ENCODE measurements around the gene USP6NL.

USP6NL gene

GRCh38 chr10:11469575-11470391, 141.7 kb downstream of the USP6NL start:
- DNase-seq = no peak

- DNase-seq = no peak
Observed at GRCh38 chr10:11468126-11468742, 143.2 kb downstream of the USP6NL start.

DNA sequence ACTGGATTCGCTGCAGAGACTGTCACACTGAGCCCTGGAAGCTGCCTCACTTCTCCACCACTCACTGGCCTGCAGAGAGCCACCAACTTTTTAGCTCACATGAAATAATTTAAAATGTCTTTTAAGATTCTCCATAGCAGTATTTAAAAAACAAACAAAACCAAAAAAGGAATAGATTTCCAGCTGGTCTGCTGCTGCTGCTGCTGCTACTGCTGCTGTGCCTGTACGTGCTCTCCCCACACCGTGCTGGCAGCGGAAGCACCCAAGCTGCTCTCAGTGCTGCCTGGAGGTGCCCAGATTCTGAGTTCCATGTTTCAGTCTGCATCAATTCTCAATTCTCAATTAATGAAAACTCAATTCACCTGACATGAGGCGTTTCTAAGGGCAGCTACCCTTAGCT, 146.0 kb downstream of the USP6NL start:
- DNase-seq = no peak

- no peak for DNase-seq
Observed at GRCh38 chr10:11463111-11463510, 148.3 kb downstream of the USP6NL start.

DNA sequence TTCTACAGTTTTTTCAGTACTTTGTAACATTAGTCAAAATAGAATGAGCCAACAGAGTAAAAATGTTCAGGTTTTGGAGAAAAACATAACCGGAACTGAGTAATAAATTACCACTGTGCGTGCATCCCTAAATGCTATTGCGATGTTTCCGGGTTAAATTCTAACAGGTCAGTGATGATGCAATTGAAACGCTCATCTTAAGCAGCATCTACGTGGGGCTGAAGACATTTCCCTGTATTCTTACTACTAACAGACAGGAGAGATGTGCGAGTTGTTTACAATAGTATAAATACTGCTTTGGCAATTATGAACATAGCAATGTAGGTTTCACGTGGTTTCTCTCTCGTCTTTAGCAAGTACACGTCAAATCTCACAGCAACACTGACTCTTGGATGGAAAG, 149.4 kb downstream of the USP6NL start:
- DNase-seq = no peak

DNA sequence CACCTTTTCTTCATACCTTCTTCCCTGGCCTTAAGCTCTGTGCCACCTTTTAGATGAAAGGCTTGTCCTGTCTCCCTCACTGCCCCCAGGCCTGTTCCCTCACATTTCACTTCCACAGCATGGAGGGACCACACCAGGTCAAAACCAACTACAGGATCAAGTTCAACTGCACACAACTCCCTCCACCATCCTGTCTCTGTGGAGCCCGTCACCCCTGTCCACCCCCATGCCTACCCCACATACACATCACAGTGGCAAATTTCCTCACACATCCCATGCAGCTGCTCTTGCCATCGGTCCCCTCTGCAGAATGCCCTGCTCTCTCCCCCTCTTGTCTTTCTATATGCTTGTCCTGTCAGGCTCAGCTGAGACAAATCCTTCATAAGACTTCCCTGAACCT, 154.1 kb downstream of the USP6NL start:
- DNase-seq = no peak

DNA sequence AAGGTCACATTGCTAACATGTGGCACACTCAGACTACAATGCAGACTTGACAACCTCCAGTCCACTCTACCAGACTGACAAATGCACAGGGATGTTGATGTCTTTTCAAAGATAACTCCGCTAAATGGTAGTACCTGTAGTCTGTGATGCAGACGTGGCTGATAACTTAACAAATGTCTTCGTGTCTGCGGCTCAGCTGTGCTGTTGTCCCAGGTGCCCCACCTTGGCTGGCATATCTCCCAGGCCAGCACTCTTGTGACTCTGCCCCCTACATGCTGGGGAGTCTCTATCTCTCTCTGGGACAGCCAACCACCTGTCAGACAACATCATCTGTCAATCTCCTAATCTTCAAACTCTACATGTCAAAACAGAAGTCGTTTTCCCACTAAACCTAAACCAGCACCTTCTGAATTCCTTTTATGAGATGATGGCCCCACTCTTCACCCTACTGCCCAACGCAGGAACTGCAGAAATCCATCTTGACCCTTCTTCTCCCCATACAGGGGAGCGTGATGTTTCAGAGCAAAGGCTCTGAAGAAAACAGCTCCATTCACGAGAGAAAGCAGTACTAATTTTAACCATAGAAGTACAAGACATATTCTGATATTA, 156.4 kb downstream of the USP6NL start:
- DNase-seq = no peak

GRCh38 chr10:11454160-11454559, 157.3 kb downstream of the USP6NL start:
- DNase-seq = no peak

DNA sequence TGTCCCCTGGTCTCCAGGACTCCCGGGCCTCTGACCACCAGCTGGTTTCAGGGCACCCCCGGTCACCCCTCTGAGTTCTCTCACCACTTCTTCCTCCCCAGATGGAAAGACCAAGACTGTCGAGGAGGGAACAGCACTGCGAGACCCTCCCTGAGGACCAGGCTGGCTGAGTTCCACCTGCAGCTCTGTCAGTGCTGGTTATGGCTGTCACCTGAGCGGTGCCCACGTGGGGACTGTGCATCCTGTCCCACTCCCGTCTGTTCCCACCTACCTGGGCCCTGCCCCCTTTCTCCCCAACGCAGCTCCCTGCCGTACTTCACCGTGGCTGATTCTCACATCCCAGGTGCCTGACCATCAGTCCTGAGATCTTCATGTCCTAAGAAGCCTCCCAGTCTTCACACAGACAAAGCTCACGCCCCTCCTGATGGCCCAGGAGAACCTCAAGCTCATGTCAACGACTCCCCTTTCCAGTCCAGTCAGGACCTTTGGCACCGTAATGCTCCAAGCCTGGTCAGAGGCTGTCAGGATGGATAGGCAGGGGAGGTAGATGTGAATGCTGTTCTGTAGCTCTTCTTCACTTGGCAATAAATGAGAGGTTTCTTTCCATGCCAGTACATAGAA, 159.7 kb downstream of the USP6NL start:
- DNase-seq = no peak

DNA sequence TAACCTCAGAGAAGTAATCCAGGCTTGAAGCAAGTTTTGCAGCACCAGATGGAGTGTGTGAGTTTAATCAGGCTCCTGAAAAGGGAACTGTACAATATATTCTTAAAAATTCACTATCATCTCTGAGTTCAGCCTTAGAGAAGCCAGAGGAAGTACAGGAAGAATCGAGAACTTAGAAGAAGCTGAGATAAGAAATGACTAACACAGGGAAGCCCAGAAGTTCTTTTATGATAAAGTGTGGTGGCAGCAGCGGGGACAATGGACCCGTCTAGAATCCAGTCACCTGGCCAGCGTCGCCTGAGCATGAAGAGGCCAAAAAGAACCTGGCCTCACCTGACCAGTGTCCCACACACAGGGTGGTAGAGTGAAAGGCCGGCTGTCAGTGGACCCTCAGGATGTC, 161.0 kb downstream of the USP6NL start:
- no peak for DNase-seq

- no peak for DNase-seq
Observed at GRCh38 chr10:11449761-11450160, 161.7 kb downstream of the USP6NL start.

DNA sequence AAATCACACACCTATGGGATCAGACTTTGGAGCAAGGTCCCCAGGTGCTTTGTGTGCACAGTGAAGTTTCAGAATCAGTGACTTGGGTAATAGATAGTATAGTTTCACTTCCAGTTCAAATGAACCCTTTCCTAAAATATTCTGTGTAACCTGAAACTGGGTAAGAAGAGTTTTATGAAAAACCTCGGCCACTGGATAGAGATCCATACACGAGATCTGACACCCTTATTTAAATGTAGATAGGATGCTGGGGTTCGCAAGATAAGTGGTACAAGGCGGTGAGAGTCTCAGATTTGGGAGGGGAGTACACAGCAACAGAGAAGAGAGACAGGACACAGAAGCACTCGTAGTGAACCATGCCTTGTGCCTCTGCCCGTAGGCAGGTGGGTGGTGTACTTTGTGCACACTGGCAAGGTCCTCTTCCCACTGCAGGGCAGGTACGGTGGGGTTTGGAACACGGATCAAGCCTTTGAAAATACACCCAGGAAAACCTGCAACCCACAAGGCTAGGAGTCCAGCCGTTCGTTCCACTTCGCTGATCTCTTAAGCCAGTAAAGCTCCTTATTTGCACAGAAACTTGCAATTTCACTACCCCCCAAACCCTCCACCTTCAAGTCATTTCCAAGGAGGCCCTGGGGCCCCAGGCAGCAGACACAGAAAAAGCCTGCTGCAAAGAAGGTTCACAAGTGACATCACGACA, 162.8 kb downstream of the USP6NL start:
- DNase-seq = no peak

GRCh38 chr10:11448190-11448544, 163.3 kb downstream of the USP6NL start:
- DNase-seq = no peak

DNA sequence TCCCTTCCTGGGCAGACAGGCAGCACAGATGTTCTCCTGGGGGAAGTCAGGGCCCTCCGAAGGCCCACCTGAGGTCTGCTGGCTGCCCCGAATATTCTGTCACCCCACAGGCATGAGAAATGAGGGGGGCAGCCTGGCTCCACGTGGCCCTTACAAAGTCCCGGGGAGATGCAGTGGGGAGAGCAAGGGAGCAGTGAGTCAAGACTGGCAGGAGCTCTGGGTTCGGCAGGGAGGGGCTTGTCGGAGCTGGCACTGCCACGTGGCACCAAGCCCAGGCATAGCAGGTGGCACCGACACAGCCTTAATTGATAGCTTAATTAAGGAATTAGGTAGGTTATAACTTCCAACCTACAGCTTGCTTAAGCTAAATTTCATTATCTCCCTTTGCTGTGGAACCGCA, 163.9 kb downstream of the USP6NL start:
- no peak for DNase-seq

DNA sequence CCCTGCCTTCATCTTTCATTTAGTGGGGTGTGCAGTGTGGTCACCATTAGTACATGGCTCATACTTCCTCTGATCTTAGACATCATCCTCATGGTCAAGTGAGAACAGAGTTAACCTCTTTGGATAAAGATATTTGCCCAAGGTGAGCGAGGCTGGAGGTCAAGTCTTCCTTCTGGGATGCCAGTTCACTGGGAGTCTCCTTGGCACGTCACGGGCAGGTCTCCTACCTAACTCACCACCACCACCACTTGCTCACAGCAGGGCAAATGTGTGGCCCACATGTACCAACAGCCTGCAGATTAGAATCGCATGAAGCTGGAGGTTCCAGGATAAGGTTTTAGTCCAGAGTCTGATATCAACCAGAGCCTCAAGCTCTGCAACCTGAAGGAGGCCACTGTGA, 164.6 kb downstream of the USP6NL start:
- no peak for DNase-seq

DNA sequence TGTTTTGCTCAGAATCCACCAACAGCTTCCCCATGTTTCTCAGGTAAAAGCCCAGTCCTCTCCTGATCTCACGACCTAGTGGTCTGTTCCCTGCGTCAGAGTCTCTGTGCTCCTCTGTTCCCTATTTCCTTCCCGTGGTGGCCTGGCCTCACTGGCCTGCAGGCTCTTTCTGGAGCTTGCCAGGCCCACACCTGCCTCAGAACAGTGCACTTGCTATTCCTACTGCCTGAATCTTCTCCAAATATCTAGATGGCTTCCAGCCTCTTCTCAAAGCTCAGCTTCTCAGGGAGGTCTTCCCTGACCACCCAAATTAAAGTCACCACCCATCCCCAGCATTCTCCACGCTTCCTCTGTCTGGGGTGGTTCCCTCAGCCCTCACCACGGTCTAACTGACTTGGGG, 165.3 kb downstream of the USP6NL start:
- DNase-seq = no peak

DNA sequence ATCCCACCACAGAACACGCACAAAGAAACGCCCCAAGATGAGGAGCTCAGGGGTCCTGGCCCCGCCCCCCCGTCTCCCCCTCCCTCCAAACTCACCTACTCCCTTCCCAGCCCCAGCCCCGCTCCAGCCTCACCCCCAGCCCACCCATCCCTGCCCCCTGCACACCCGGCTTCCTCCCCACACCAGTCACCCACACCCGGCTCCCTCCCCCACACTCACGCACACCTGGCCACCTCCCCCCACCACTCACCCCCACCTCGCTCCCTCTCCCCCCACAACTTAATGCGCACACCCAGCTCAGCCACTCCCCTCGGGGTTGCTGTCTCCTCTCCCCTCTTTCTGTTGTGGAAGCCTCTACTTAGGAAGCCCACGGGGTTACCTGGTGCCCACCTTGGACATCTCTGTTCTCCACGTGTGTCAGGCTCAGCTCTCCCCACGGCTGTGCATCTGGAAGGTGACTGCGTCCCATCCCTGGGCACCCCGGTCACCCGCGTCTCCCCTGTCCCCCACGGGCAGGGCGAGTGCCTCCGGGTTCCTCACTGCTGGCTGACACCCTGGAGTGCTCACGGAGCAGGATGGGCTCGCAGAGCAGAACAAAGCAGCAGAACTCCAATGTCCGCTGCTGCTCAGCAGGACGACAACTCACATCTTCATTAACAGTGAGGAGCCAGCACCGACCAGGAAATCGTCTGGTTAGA, 166.8 kb downstream of the USP6NL start:
- no peak for DNase-seq

DNA sequence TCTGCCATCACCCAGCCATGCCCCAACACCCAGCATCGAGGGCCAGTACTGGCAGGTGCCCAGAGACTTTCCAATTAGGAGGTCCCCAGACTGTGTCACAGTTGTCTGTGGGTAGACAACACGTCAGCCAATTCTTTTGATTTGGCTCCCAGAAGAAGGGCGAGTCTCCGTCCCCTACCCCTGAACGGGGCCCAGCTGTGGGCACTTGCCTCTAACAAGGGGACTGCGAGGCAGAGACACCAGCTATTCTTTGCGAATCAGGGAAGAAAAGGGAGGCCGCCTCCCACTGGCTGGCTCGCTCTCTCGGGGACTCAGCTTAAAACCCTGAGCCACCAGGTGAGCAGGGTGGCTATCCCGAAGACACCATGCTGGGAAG, 167.3 kb downstream of the USP6NL start:
- DNase-seq = no peak

GRCh38 chr10:11443468-11444154, 167.8 kb downstream of the USP6NL start:
- no peak for DNase-seq

GRCh38 chr10:11442001-11442773, 169.3 kb downstream of the USP6NL start:
- DNase-seq = no peak

DNA sequence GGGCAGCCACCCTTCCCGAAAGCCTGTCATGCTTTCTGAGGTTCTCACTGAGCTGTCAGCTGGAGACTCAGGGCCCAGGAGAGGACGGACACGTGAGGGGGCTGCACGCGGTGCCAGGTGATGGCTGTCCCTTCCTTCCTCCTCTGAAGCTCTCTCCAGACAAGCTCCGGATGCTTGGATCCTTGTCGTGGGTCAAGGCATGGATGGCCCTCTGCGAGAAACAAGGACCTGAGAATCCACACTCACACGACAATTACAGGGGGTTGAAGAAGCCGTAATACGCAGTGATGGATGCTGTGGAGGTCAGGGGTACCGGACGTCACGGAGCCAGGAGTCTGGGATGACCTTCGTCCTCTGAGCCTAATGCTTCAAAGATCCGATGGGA, 170.3 kb downstream of the USP6NL start:
- DNase-seq = no peak
